GM12878 (cell line): ENCODE measurements around the gene RAPGEF1. TPM values are rescaled to one million over a fixed set of nuclear protein-coding genes. Genes with fewer than 3 reads are reported as not detected.
A peak's percentile ranks its signal among the peaks of the same experiment; 100 is the strongest.

Source experiments
- ATAC-seq: fragments of 200-7000 bp; cut with Tn5 transposase; 3 replicates; pipeline ENCODE4 v1.9.1; 2020; ENCODE audit warnings: mild to moderate bottlenecking, moderate library complexity
- BruUV-seq: library from RNA; stranded (reverse); fragments of 400-500 nt; replicated peaks from 2 replicates; lab custom pipeline; 2021; lab: Mats Ljungman, UMichigan
- CTCF ChIA-PET: fragments of 300-600 bp; sonication (Branson Sonifier 250); formaldehyde crosslinking; extraction: SDS; loops from one replicate; lab custom pipeline; 2021; ENCODE audit warnings: inconsistent platforms; lab: Yijun Ruan, JAX
- POLR2A ChIA-PET: fragments of 350-600 bp; formaldehyde crosslinking; extraction: SDS; loops from one replicate; lab custom pipeline; 2021; ENCODE audit warnings: inconsistent platforms; lab: Charles Lee
- RAD21 ChIA-PET: fragments of 300-600 bp; sonication (Branson Sonifier 250); formaldehyde crosslinking; loops from one replicate; lab custom pipeline; 2023; ENCODE audit warnings: antibody characterized with exemption; ENCODE audit not compliant: unreplicated experiment; lab: Charles Lee
- SMC1A ChIA-PET: fragments of 300-600 bp; sonication (Branson Sonifier 250); formaldehyde crosslinking; loops from one replicate; lab custom pipeline; 2023; ENCODE audit not compliant: unreplicated experiment, uncharacterized antibody; lab: Charles Lee
- DNase-seq: peaks from one replicate; pipeline ENCODE4 v3.0.0-alpha.2; 2011; ENCODE audit warnings: low read depth, low spot score
- FAIRE-seq: peaks from 3 replicates; lab custom pipeline; 2011; peaks lifted over from hg19 to GRCh38; lab: Jason Lieb, UNC
- H2AFZ ChIP-seq: 2 replicates; pipeline ENCODE4 v1.6.0; 2011; ENCODE audit warnings: low read depth, low read length, control low read depth; ENCODE audit not compliant: control insufficient read depth
- H3K27ac ChIP-seq: 2 replicates; pipeline ENCODE4 v1.5.1; 2011; ENCODE audit warnings: control low read depth; ENCODE audit not compliant: control insufficient read depth, insufficient read depth
- H3K27me3 ChIP-seq, 2 experiments: replicated peaks in 1 of 2; 2 replicates each; pipeline versions ENCODE4 v1.6.0 to v1.6.1; 2011; ENCODE audit warnings: low read length in 1 of 2; ENCODE audit not compliant: control insufficient read depth in 2 of 2, insufficient read depth in 2 of 2
- H3K36me3 ChIP-seq, 2 experiments: 2 replicates each; pipeline ENCODE4 v1.5.1; 2011; ENCODE audit warnings: low read length in 1 of 2; ENCODE audit not compliant: control insufficient read depth in 2 of 2, insufficient read depth in 2 of 2
- H3K4me1 ChIP-seq: 2 replicates; pipeline ENCODE4 v1.6.1; 2011; ENCODE audit warnings: mild to moderate bottlenecking, low read length, moderate library complexity, mixed read lengths; ENCODE audit not compliant: control insufficient read depth, insufficient read depth
- H3K4me2 ChIP-seq: 2 replicates; pipeline ENCODE4 v1.6.0; 2011; ENCODE audit warnings: control low read depth; ENCODE audit not compliant: control insufficient read depth, insufficient read depth
- H3K4me3 ChIP-seq: fragments of 200-600 bp; sonication (generic); 2 replicates; pipeline ENCODE4 v1.5.1; 2016
- H3K79me2 ChIP-seq: 2 replicates; pipeline ENCODE4 v1.6.0; 2011; ENCODE audit warnings: low read length; ENCODE audit not compliant: control insufficient read depth, insufficient read depth
- H3K9ac ChIP-seq: 2 replicates; pipeline ENCODE4 v1.8.0; 2011; ENCODE audit warnings: low read length, control low read depth, mixed read lengths; ENCODE audit not compliant: control insufficient read depth, insufficient read depth
- H3K9me3 ChIP-seq: replicated peaks from 3 replicates; pipeline ENCODE4 v1.5.1; 2011; ENCODE audit warnings: mild to moderate bottlenecking, low read length; ENCODE audit not compliant: control insufficient read depth, insufficient read depth
- H4K20me1 ChIP-seq: 2 replicates; pipeline ENCODE4 v1.6.0; 2011; ENCODE audit not compliant: control insufficient read depth, insufficient read depth
- BHLHE40 ChIP-seq, 2 experiments: fragments of 450-650 bp in 1 of 2; IDR thresholded peaks; 2 replicates each; pipeline ENCODE4 v1.6.1; 2011 to 2017; ENCODE audit warnings: low read depth in 2 of 2, borderline replicate concordance in 1 of 2, improper control_type of control experiment in 1 of 2, low read length in 1 of 2, mild to moderate bottlenecking in 1 of 2
- CBFB ChIP-seq: IDR thresholded peaks from 2 replicates; pipeline ENCODE4 v1.6.1; 2016; ENCODE audit warnings: antibody characterized with exemption, low read depth
- EED ChIP-seq: sonication (generic); IDR thresholded peaks from 2 replicates; pipeline ENCODE4 v1.6.1; 2016; ENCODE audit warnings: antibody characterized with exemption, low read depth
- FOXK2 ChIP-seq: fragments of 450-650 bp; IDR thresholded peaks from 2 replicates; pipeline ENCODE4 v1.6.1; 2017; ENCODE audit warnings: mild to moderate bottlenecking, moderate library complexity
- IKZF1 ChIP-seq: fragments of 450-650 bp; conservative IDR thresholded peaks from 2 replicates; pipeline ENCODE4 v1.6.1; 2017; ENCODE audit warnings: antibody characterized with exemption, mild to moderate bottlenecking
- IRF5 ChIP-seq: fragments of 450-650 bp; IDR thresholded peaks from 2 replicates; pipeline ENCODE4 v1.6.1; 2017; ENCODE audit warnings: borderline replicate concordance
- MAX ChIP-seq: IDR thresholded peaks from 2 replicates; pipeline ENCODE4 v1.6.1; 2012; ENCODE audit warnings: low read depth, low read length, improper control_type of control experiment
- MLLT1 ChIP-seq: fragments of 450-650 bp; IDR thresholded peaks from 2 replicates; pipeline ENCODE4 v1.6.1; 2016; ENCODE audit warnings: mild to moderate bottlenecking
- NBN ChIP-seq: fragments of 450-650 bp; IDR thresholded peaks from 2 replicates; pipeline ENCODE4 v1.6.1; 2016
- POLR2AphosphoS5 ChIP-seq: IDR thresholded peaks from 2 replicates; pipeline ENCODE4 v1.6.1; 2011; ENCODE audit warnings: mild to moderate bottlenecking, low read length, inconsistent platforms
- RELB ChIP-seq: fragments of 450-650 bp; IDR thresholded peaks from 2 replicates; pipeline ENCODE4 v1.6.1; 2017; ENCODE audit warnings: low read depth, mild to moderate bottlenecking, moderate library complexity
- ZNF592 ChIP-seq: fragments of 450-650 bp; IDR thresholded peaks from 2 replicates; pipeline ENCODE4 v1.6.1; 2017; ENCODE audit warnings: mild to moderate bottlenecking, moderate library complexity
- WGBS: methylation state at CpG from one replicate; pipeline ENCODE4 v1.1.6; 2016; ENCODE audit warnings: low lambda C conversion rate; ENCODE audit not compliant: insufficient replicate concordance, insufficient coverage; ENCODE audit errors: missing lambda C conversion rate; 5-methylcytosine and 5-hydroxymethylcytosine counted together
- in situ Hi-C: fragments of 300-500 bp; cut with MboI; formaldehyde crosslinking; loops from 9 replicates; pipeline ENCODE4 v1.14.3; 2018; ENCODE audit warnings: mixed read lengths
- intact Hi-C: fragments of 100-400 bp; cut with micrococcal nuclease; formaldehyde crosslinking; loops from one replicate; pipeline ENCODE4 v1.14.2; 2022; ENCODE audit not compliant: unreplicated experiment
- polyA plus RNA-seq, 11 experiments: library from polyadenylated mRNA; depleted of rRNA in 4 of 11; unstranded in 6 of 11; stranded (reverse) in 5 of 11; fragments of >200 nt; fragmentation: Nextera tagmentation in 4 of 11; fragmentation: Illumina TruSeq in 1 of 11; extraction: Ambion mirVana in 4 of 11; extraction: Trizol in 1 of 11; gene quantifications; 1 replicate in 1 of 11; 2 replicates in 10 of 11; pipeline versions ENCODE4 v1.2.1 to v1.2.3, GENCODE V29; 2011 to 2016; ENCODE audit warnings: inconsistent platforms in 2 of 11, missing spikeins in 2 of 11, low read depth in 1 of 11
- total RNA-seq, 4 experiments: library from RNA; depleted of rRNA in 3 of 4; stranded (reverse); fragments of >200 nt in 3 of 4; fragmentation: Illumina TruSeq in 1 of 4; extraction: Trizol in 1 of 4; gene quantifications; 2 replicates each; pipeline versions ENCODE4 v1.2.1 to v1.2.3, GENCODE V29; 2013 to 2021

RAPGEF1 gene
- total and polyA plus RNA-seq, 10 of the 15 experiments (the other 5 are each of a cell fraction or from before 2014, with no cell fraction given), result 0.42 to 113 (median 45.9) TPM

GRCh38 chr9:131709771-131710431, 30.0 kb downstream of the RAPGEF1 start:
- SMC1A ChIA-PET, result interaction anchor here (0.8 to 11.5 kb wide), 20 partner anchors 13 to 456 kb away, joined by 3 to 416 read pairs (median 6); no protein-coding TSS in a partner anchor
- DNase-seq (peak; percentile 77), FAIRE-seq (peak; percentile 85), ATAC-seq (peak; percentile 76)
- in situ Hi-C loops, result loop anchor here (25.0 kb wide), 1 partner anchor 1673 kb away; the partner anchor contains the start of gene FNBP1
- Histone ChIP-seq H3K9ac (peak overlapping the region; percentile 65), H2AFZ (no peak overlapping the region), H3K4me2 (peak overlapping the region; percentile 77), H3K79me2 (peaks cover 96% of the 10 kb centered on the region), H4K20me1 (no peaks in the 10 kb centered on the region), H3K4me3 (peak overlapping the region; percentile 57), H3K27ac (peak overlapping the region; percentile 83), H3K27me3 (no peaks in the 10 kb centered on the region), H3K9me3 (no peaks in the 10 kb centered on the region), H3K4me1 (peaks cover 60% of the 10 kb centered on the region), H3K36me3 (peaks cover 0 to 7% of the 10 kb centered on the region in 2 experiments; a peak in 2 of 4 replicates)
- RAD21 ChIA-PET, result interaction anchor here (0.9 to 13.0 kb wide), 14 partner anchors 8 to 88 kb away, joined by 3 to 362 read pairs (median 6); partner anchors contain the start of gene RAPGEF1
- intact Hi-C loops, result loop anchor here (1.0 to 5.0 kb wide), 3 partner anchors 18 to 43 kb away; no protein-coding TSS in a partner anchor
- BruUV-seq, result no TSS peak
- 7% methylated on average over 10 of the region's 10 CpGs for WGBS
- CTCF ChIA-PET, result interaction anchor here (0.5 to 8.3 kb wide), 12 partner anchors 9 to 118 kb away, joined by 3 to 73 read pairs (median 6); no protein-coding TSS in a partner anchor
- POLR2A ChIA-PET, result interaction anchor here (0.9 to 17.2 kb wide), 14 partner anchors 10 to 88 kb away, joined by 3 to 291 read pairs (median 6); partner anchors contain the start of gene RAPGEF1
- TF ChIP-seq EED (peak; percentile 56; the same call in 1 of the 2 replicates), IKZF1 (peak; percentile 37), POLR2AphosphoS5 (peak; percentile 53; the same call in 1 of the 2 replicates), FOXK2 (no peak; the same call in 1 of the 2 replicates), ZNF592 (no peak), MLLT1 (no peak), NBN (no peak), CBFB (no peak), RELB (peak; percentile 81; the same call in 1 of the 2 replicates), BHLHE40 (IDR thresholded peaks at IDR 0.05; ENCODE audit: borderline replicate concordance in 1 of 2, low read depth in 2 of 2, low read length in 1 of 2) (peak; percentile 13 to 30; a peak in 2 of 4 replicates), IRF5 (no peak), MAX (no peak; the same call in 1 of the 2 replicates)
